Measurements from ENCODE around the gene IRAK1.

The IRAK1 gene

DNA sequence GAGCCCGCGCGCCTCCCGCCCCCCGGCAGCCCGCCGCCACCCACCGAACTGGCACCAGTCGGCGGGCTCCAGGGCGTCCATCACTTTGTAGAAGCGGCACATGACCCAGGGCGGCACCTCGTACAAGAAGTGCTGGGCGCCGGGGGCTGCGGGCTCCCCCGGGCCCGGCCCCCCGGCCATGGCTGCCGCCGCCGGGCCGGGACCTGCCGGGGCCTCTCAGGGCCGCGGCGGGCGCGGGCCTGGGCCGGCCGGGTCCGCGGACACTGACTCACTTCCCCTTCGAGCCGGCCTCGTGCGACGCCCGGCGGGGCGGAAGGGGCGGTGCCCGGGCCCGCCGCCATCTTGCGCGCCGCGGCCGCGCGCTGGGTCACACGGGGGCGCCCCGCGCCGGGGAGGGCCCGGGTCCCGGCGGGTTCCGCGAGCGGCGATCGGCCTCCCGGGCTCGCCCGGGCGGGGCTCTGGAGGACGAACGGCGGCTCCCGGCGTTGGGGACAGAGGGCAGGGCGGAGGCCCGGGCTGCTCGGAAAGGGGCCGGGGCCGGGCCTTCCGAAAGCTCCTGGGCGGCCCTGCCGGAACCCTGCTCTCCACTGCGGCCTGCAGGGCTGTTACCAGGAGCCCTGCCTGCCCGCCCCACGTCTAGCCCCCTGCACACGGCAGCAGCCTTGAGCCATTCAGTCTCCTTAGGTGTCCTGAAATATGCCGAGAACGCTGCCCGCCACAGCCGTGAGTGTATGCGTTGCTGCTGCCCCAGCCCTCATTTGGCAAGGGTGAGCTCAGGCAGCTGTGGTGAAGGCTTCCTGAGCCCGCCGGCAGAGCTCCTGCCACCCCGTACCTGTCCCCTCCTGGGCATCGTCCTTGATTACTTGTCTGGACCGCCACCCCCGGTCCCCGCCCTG, at the start of gene IRAK1:
TSS of gene IRAK1 (minus strand) at position 270 of the 896 bp plus-strand sequence. CDS start at position 180, 90 bp downstream.
- DNase-seq (ENCODE audit: low read depth): no peak

GRCh38 chrX:154068560-154068959, 48.9 kb upstream of the IRAK1 start:
- DNase-seq (ENCODE audit: low read depth): no peak

DNA sequence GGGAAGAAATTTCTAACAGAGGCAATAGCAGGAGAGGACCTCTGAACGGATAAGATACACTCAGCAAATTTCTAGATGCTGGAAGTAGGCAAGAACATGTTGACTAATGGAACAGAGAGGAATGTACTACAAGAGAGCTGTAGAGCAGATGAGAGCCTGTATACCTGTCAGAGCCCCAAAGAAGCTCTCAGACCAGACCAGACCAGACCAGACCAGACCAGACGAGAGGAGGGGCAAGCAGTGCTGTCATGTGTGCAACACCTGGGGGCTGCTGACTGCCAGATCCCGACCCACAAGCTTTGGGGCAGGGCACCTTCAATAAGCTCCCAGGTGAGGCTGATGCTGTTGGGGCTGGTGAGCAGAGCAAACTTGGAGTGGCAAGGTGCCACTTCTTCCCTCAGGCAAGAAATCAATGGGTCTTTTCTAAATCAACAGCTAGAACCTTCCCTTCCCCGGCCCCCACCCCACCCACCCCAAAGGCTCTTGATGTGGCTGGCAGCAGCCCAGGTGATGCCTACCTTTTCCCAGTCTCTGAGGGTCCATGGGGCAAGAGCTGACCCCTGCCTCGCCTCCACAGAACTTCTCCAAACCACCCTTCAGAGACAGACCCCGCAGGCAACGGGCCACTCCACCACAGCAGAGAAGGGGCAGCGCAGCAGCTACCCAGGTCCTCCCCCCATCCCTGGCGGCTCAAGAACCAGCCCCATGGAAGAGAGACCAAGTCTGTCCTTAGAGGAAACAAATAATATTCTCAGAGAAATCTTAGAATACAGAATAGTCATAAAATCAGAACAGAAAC, 45.1 kb upstream of the IRAK1 start:
- no peak for DNase-seq (ENCODE audit: low read depth)

- DNase-seq (ENCODE audit: low read depth): no peak
These were observed 43.5 kb upstream of the IRAK1 start for GRCh38 chrX:154063234-154063633.

DNA sequence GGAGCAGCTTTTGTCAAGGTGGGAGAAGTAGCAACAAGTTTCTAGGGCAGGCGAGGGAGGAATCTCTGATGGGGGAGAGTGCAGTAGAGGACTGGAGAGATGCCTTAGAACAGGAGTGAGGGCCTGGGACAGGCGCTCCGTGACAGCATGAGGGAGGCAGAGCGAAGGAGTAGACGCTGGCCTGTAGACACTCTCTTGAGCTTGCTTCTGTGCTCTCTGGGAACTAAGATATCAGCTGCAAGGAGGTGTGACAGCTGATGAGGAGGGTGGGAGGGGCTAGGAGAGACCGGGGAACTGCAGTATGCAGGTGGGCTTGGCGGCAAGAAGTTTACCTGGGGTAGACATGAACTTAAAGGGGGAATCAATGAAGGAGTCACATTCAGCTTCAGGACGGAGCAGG, 42.1 kb upstream of the IRAK1 start:
- no peak for DNase-seq (ENCODE audit: low read depth)

- no peak for DNase-seq (ENCODE audit: low read depth)
These were observed 40.1 kb upstream of the IRAK1 start for GRCh38 chrX:154059729-154060245.

- DNase-seq (ENCODE audit: low read depth): no peak
These were observed 39.5 kb upstream of the IRAK1 start for GRCh38 chrX:154059231-154059630.

- DNase-seq (ENCODE audit: low read depth): no peak
These were observed 38.7 kb upstream of the IRAK1 start for GRCh38 chrX:154058214-154058997.

DNA sequence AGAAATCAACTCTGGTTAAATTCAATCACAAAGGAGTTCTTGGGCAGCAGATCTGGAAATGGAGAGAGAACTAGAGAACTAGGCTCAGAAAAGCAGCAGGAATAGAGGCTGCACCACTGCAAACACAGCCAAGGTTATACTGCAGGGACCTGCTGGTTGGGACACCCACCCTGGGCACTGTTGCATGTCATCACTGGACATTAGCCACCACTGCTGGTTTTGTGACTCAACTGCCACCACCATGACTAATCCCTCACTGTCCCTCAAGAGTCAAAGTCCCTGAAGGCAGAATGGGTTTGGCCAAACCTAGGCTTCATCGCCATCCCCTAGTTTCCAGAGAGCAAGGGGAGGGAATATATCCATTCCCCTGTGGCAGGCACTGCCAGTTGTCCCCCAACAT, 38.1 kb upstream of the IRAK1 start:
- no peak for DNase-seq (ENCODE audit: low read depth)

DNA sequence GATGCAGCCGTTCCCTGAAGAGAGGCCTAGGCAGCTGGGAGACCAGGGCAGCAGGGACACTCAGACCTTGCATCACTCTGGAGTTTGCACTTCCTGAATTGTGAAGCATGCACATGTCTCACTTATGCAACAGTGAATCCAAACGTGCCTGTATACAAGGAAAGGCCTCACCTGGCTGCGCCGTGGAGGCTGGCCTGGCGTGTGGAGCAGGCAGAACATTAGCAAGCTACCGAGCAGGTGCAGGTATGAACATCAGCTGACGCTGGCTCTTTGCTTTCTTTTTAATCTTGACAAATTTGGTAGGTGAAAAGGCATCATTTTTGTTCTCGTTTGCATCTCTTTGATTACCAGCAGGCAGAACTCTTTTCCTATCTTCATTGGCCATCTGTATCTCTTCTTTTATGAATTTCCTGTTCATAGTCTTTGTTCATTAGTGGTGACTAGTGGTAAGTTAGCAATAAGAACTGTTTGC, 37.1 kb upstream of the IRAK1 start:
- no peak for DNase-seq (ENCODE audit: low read depth)

- DNase-seq (ENCODE audit: low read depth): no peak
These were observed 31.6 kb upstream of the IRAK1 start for GRCh38 chrX:154051201-154051810.

- DNase-seq (ENCODE audit: low read depth): no peak
These were observed 30.4 kb upstream of the IRAK1 start for GRCh38 chrX:154050113-154050495.

DNA sequence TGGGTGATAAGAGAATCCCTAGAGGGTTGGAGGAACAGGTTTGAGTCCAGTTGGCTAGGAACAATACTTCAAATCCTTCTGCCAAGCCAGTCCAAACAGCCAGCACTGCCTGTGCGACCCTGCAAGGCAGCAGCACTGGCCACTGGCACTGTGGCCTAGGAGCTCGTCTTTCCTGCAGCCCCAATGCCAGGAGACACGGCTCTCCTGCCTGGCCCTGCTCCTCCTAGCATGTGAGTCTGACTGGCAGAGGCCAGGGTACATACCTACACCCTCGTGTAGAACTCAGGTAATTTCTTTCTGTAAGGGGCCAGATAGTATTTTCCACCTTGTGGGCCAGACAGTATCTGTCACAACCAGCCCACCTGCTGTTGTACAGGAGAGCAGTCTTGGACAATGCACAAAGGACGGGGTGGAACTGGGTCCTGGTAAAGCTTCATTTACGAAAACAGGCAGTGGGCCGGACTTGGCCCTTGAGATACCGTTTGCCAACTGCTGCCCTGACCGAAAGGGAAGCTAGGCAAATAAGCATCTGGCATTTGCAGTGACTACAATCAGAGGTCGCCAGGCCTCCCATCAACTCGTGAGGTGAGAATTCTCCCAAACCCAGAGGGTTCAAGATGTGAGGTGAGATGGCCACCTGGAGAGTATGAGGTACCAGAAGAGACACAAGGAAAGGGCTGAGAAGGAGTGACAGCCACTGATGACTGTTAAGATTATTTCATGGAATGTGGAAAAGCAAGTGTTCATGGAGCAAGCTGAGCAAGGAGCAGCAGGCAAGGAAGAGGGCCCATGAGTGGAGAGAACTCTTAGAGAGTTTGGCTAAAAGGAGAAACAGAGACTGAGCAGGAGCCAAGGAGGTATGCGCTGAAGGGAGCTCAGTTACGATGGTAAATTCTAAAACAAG, 29.8 kb upstream of the IRAK1 start:
- DNase-seq (ENCODE audit: low read depth): no peak

DNA sequence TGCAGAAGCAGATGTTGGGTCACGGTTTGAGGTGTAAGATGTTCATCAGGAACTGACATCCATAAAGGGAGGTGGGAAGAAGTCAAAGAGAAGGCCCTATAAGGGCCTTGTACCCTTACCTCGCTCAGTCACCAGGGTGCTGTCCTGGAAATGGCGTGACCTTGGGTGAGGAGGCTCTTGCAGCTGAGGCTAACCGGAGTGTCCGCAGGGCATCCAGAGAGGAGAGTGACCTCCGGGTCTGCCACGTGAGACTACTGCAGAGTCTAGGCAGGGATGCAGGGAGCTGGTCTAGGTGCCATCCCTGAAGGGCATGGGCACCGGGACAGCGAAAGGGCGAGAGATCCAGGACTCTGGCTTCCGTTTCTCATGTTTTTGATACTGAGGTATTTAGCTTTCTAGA, 28.7 kb upstream of the IRAK1 start:
- no peak for DNase-seq (ENCODE audit: low read depth)

GRCh38 chrX:154046940-154047610, 27.4 kb upstream of the IRAK1 start:
- no peak for DNase-seq (ENCODE audit: low read depth)

GRCh38 chrX:154046031-154046781, 26.5 kb upstream of the IRAK1 start:
- DNase-seq (ENCODE audit: low read depth): no peak

- DNase-seq (ENCODE audit: low read depth): no peak
These were observed 24.4 kb upstream of the IRAK1 start for GRCh38 chrX:154044091-154044490.

GRCh38 chrX:154043003-154043763, 23.5 kb upstream of the IRAK1 start:
- no peak for DNase-seq (ENCODE audit: low read depth)

All from HS-27A (cell line).